Aorta (tissue), 5 donors: ENCODE results near the gene SIGLEC10. TPM values are rescaled to one million over a fixed set of nuclear protein-coding genes. Genes with fewer than 3 reads are reported as not detected.

Experiments
- ATAC-seq: fragments of 200-7000 bp; cut with Tn5 transposase; one replicate; pipeline ENCODE4 v1.9.1; 2022; ENCODE audit warnings: moderate library complexity; ENCODE audit not compliant: low FRiP score
- DNase-seq, 2 donors: peaks; one replicate each; pipeline ENCODE4 v3.0.0-alpha.2; 2020
- H3K27ac ChIP-seq, 2 donors: one replicate each; pipeline ENCODE4 v1.5.1; 2013; ENCODE audit warnings: low read length in 2 of 2, mild to moderate bottlenecking in 2 of 2, moderate library complexity in 2 of 2, control low read depth in 1 of 2, inconsistent platforms in 1 of 2, low read depth in 1 of 2
- H3K27me3 ChIP-seq, 2 donors: one replicate each; pipeline ENCODE4 v1.6.1; 2013; ENCODE audit warnings: control low read depth in 1 of 2, low read length in 1 of 2, mild to moderate bottlenecking in 1 of 2, moderate library complexity in 1 of 2; ENCODE audit not compliant: insufficient read depth in 2 of 2, control insufficient read depth in 1 of 2
- H3K36me3 ChIP-seq, 2 donors: one replicate each; pipeline ENCODE4 v1.6.1; 2013; ENCODE audit warnings: control low read depth in 1 of 2, low read length in 1 of 2, mild to moderate bottlenecking in 1 of 2; ENCODE audit not compliant: insufficient read depth in 2 of 2, control insufficient read depth in 1 of 2
- H3K4me1 ChIP-seq, 2 donors: one replicate each; pipeline ENCODE4 v1.6.1; 2013; ENCODE audit warnings: low read length in 2 of 2, control low read depth in 1 of 2, mild to moderate bottlenecking in 1 of 2, moderate library complexity in 1 of 2; ENCODE audit not compliant: insufficient read depth in 2 of 2, control insufficient read depth in 1 of 2
- H3K4me3 ChIP-seq, 2 donors: one replicate each; pipeline ENCODE4 v1.5.1; 2013; ENCODE audit warnings: low read length in 2 of 2, control low read depth in 1 of 2, mild to moderate bottlenecking in 1 of 2
- H3K9me3 ChIP-seq: one replicate; pipeline ENCODE4 v1.6.1; 2013; ENCODE audit warnings: mild to moderate bottlenecking, low read length; ENCODE audit not compliant: control insufficient read depth
- WGBS, 2 donors: extraction: QIAGEN DNeasy Blood & Tissue Kit; methylation state at CpG; one replicate each; pipeline ENCODE4 v1.1.7; 2013; 5-methylcytosine and 5-hydroxymethylcytosine counted together
- intact Hi-C, 2 donors: fragments of 100-400 bp; cut with DNase I; formaldehyde crosslinking; loops; one replicate each; pipeline versions ENCODE4 v1.14.2 to v1.15.0; 2022
- polyA plus RNA-seq, 2 donors: library from polyadenylated mRNA; stranded (reverse); fragments of 200-250 nt; gene quantifications; one replicate each; pipeline ENCODE4 v1.2.3, GENCODE V29; 2013
- total RNA-seq, 2 donors: library from RNA; stranded (reverse); fragmentation: NEBNext Ultra II Directional; extraction: Animal tissue kit (Norgen Biotek cat#: 25700); gene quantifications; one replicate each; pipeline ENCODE4 v1.2.1, GENCODE V29; 2021
- donor health status: healthy with polysubstance abuse.
- donor health status: Bipolar disorder and iron deficiency.
- donor health status: DM: no; HTN: no; CAD: no.
- donor health status: DM: no; HTN: no; CAD: no.
- donor health status: DM: yes; HTN: yes; CAD: no.

SIGLEC10 gene
- total and polyA plus RNA-seq, 4 donors, result 1.2 to 4.6 (median 4.3) TPM

- Histone ChIP-seq H3K4me3 (no peak overlapping the region), H3K4me1 (no peaks in the 10 kb centered on the region), H3K27me3 (no peaks in the 10 kb centered on the region), H3K36me3 (no peaks in the 10 kb centered on the region), H3K9me3 (peaks cover 1% of the 10 kb centered on the region), H3K27ac (no peak overlapping the region)
- WGBS, 2 donors, result 46 to 47% methylated on average over 11 of the region's 11 CpGs
- ATAC-seq (no peak), DNase-seq (no peak)
- intact Hi-C loops, result no loop called here
Measured at GRCh38 chr19:51440846-51441409, 23.5 kb upstream of the SIGLEC10 start.

DNA sequence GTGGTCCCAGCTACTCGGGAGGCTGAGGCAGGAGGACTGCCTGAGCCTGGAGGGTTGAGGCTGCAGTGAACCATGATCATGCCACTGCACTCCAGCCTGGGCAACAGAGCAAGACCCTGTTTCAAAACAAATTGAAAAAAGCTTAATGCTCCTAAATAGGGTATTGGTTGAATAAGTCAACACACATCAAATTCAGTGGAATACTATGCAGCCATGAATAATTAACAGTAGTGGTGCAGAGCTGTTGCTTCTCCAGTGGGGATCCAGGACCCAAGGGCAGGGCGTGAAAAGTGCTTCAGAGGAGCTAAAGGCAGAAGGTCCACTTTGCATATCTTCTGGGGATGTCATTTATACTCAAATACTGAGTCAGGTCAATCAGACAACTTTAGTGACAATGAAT is 22.6 kb upstream of the SIGLEC10 start:
- Histone ChIP-seq H3K4me3 (no peak overlapping the region), H3K27me3 (no peaks in the 10 kb centered on the region), H3K27ac (no peak overlapping the region), H3K9me3 (peaks cover 1% of the 10 kb centered on the region), H3K4me1 (no peaks in the 10 kb centered on the region), H3K36me3 (no peaks in the 10 kb centered on the region)
- DNase-seq (no peak), ATAC-seq (no peak)
- 50 to 70% methylated on average over 2 of the region's 2 CpGs for WGBS, 2 donors
- intact Hi-C loops, result no loop called here

GRCh38 chr19:51439021-51439465 is 21.6 kb upstream of the SIGLEC10 start:
- whole genome bisulfite sequencing, 2 donors, result 46 to 49% methylated on average over 5 of the region's 5 CpGs
- ATAC-seq (no peak), DNase-seq (no peak)
- no peak overlapping the region for H3K27ac ChIP-seq
- no peaks in the 10 kb centered on the region for H3K36me3 ChIP-seq
- intact Hi-C loops, result loop anchor here (2.0 kb wide), 1 partner anchor 100 kb away; no protein-coding TSS in a partner anchor
- H3K27me3 ChIP-seq, result no peaks in the 10 kb centered on the region
- H3K4me1 ChIP-seq, result no peaks in the 10 kb centered on the region
- H3K9me3 ChIP-seq, result peaks cover 1% of the 10 kb centered on the region
- no peak overlapping the region for H3K4me3 ChIP-seq

- WGBS, 2 donors, result 74% methylated on average over 1 of the region's 1 CpG
- H3K9me3 ChIP-seq, result peaks cover 1% of the 10 kb centered on the region
- H3K27me3 ChIP-seq, result no peaks in the 10 kb centered on the region
- H3K36me3 ChIP-seq, result no peaks in the 10 kb centered on the region
- intact Hi-C loops, result no loop called here
- H3K4me1 ChIP-seq, result no peaks in the 10 kb centered on the region
- H3K27ac ChIP-seq, result no peak overlapping the region
- no peak for DNase-seq
- ATAC-seq, result no peak
- H3K4me3 ChIP-seq, result no peak overlapping the region
Measured at GRCh38 chr19:51434456-51434855, 17.0 kb upstream of the SIGLEC10 start.

- intact Hi-C loops, result no loop called here
- DNase-seq (no peak), ATAC-seq (no peak)
- Histone ChIP-seq H3K27ac (no peak overlapping the region), H3K4me1 (no peaks in the 10 kb centered on the region), H3K36me3 (no peaks in the 10 kb centered on the region), H3K27me3 (no peaks in the 10 kb centered on the region), H3K4me3 (no peak overlapping the region), H3K9me3 (peaks cover 1% of the 10 kb centered on the region)
- WGBS, 2 donors, result 50 to 54% methylated on average over 4 of the region's 4 CpGs
Measured at GRCh38 chr19:51433043-51433442, 15.6 kb upstream of the SIGLEC10 start.

- Histone ChIP-seq H3K36me3 (no peaks in the 10 kb centered on the region), H3K27me3 (no peaks in the 10 kb centered on the region), H3K9me3 (peaks cover under 1% of the 10 kb centered on the region), H3K4me3 (no peak overlapping the region), H3K27ac (no peak overlapping the region), H3K4me1 (no peaks in the 10 kb centered on the region)
- no peak for ATAC-seq
- no peak for DNase-seq
- intact Hi-C loops, result no loop called here
- WGBS, 2 donors, result 43 to 46% methylated on average over 3 of the region's 3 CpGs
Measured at GRCh38 chr19:51431124-51431523, 13.7 kb upstream of the SIGLEC10 start.

DNA sequence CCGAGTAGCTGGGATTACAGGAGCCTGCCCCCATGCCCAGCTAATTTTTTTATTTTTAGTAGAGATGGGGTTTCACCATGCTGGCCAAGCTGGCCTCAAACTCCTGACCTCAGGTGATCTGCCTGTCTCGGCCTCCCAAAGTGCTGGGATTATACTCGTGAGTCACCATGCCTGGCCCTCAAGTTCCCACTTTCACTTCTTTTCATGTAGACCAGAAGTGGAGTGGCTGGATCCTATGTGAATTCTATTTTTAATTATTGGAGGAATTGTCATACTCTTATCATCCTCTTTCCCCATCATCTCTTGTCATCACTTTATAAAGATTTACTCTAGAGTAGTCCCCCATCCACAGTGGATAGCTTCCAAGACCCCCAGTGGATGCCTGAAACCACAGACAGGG is 12.8 kb upstream of the SIGLEC10 start:
- Histone ChIP-seq H3K9me3 (no peaks in the 10 kb centered on the region), H3K36me3 (no peaks in the 10 kb centered on the region), H3K4me3 (no peak overlapping the region), H3K27ac (no peak overlapping the region), H3K27me3 (no peaks in the 10 kb centered on the region), H3K4me1 (no peaks in the 10 kb centered on the region)
- WGBS, 2 donors, result 48 to 60% methylated on average over 3 of the region's 3 CpGs
- intact Hi-C loops, result no loop called here
- DNase-seq, result no peak
- ATAC-seq, result no peak

GRCh38 chr19:51427201-51427600 is 9.8 kb upstream of the SIGLEC10 start:
- Histone ChIP-seq H3K4me3 (no peak overlapping the region), H3K27me3 (no peaks in the 10 kb centered on the region), H3K36me3 (no peaks in the 10 kb centered on the region), H3K9me3 (no peaks in the 10 kb centered on the region), H3K4me1 (no peaks in the 10 kb centered on the region), H3K27ac (no peak overlapping the region)
- ATAC-seq (no peak), DNase-seq (no peak)
- intact Hi-C loops, result no loop called here
- WGBS, 2 donors, result 76% methylated on average over 3 of the region's 3 CpGs

DNA sequence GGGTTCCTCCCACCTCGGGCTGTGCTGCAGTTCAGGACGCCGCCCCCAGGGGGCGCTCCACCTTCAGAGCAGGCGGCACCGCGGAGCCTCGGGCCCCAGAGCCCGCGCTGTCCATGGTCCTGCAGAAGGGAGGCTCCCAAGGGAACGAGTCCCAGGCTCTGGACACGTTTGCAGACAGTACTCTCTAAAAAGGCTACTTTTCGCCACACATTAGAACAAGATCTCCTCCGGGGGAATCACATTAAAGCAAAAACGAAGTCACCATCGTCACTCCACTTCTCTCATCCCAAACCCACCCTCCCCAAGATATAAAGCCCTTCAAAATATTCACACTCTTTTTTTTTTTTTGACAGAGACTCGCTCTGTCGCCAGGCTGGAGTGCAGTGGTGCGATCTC is 4.6 kb upstream of the SIGLEC10 start:
- Histone ChIP-seq H3K27ac (no peak overlapping the region), H3K4me3 (no peak overlapping the region), H3K9me3 (no peaks in the 10 kb centered on the region), H3K4me1 (no peaks in the 10 kb centered on the region), H3K27me3 (no peaks in the 10 kb centered on the region), H3K36me3 (no peaks in the 10 kb centered on the region)
- WGBS, 2 donors, result 4 to 9% methylated on average over 19 of the region's 19 CpGs
- ATAC-seq (peak; percentile 88), DNase-seq (peak; percentile 88 to 92)
- intact Hi-C loops, result no loop called here
